Lower leg skin (tissue), 3 donors: ENCODE results near the gene DDI1.
"Not testable (repeated sequence)": the region's sequence is repeated elsewhere in the genome, so short reads cannot be mapped to it uniquely, and the experiment has no call there.

Experiments used
- POLR2A ChIP-seq, 2 donors: fragments of 450-650 bp; IDR thresholded peaks; one replicate each; pipeline ENCODE4 v1.6.1; 2016 to 2017; ENCODE audit warnings: antibody characterized with exemption in 2 of 2, mild to moderate bottlenecking in 1 of 2, moderate library complexity in 1 of 2
- TF ChIP-seq, protein P1 (sequence below), 3 donors: fragments of 450-650 bp; IDR thresholded peaks; one replicate each; pipeline ENCODE4 v1.5.1; 2016; ENCODE audit warnings: antibody characterized with exemption in 3 of 3, mild to moderate bottlenecking in 3 of 3, moderate library complexity in 2 of 3

DNA sequence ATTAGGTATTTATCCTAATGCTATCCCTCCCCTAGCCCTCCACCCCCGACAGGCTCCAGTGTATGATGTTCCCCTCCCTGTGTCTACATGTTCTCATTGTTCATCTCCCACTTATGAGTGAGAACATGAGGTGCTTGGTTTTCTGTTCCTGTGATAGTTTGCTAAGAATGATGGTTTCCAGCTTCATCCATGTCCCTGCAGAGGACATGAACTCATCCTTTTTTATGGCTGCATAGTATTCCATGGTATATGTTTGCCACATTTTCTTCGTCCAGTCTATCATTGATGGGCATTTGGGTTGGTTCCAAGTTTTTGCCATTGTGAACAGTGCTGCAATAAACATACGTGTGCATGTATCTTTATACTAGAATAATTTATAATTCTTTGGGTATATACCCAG, 10.4 kb downstream of the DDI1 start:
- not testable (repeated sequence) for TF ChIP-seq POLR2A (IDR thresholded peaks at IDR 0.05)
- TF ChIP-seq, protein P1, sequence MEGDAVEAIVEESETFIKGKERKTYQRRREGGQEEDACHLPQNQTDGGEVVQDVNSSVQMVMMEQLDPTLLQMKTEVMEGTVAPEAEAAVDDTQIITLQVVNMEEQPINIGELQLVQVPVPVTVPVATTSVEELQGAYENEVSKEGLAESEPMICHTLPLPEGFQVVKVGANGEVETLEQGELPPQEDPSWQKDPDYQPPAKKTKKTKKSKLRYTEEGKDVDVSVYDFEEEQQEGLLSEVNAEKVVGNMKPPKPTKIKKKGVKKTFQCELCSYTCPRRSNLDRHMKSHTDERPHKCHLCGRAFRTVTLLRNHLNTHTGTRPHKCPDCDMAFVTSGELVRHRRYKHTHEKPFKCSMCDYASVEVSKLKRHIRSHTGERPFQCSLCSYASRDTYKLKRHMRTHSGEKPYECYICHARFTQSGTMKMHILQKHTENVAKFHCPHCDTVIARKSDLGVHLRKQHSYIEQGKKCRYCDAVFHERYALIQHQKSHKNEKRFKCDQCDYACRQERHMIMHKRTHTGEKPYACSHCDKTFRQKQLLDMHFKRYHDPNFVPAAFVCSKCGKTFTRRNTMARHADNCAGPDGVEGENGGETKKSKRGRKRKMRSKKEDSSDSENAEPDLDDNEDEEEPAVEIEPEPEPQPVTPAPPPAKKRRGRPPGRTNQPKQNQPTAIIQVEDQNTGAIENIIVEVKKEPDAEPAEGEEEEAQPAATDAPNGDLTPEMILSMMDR (IDR thresholded peaks at IDR 0.05): not testable (repeated sequence)
